ENCODE results near the gene C11orf71.

C11orf71 gene

GRCh38 chr11:114377612-114378267 lies 22.6 kb downstream of the C11orf71 start:
- no peak overlapping the region for H3K4me3 ChIP-seq (ENCODE audit: severe bottlenecking)
- ATAC-seq (ENCODE audit: low read depth) (peak; percentile 40; the same call in 1 of the 3 replicates), DNase-seq (ENCODE audit: low spot score) (no peak)
- TF ChIP-seq, protein P1, sequence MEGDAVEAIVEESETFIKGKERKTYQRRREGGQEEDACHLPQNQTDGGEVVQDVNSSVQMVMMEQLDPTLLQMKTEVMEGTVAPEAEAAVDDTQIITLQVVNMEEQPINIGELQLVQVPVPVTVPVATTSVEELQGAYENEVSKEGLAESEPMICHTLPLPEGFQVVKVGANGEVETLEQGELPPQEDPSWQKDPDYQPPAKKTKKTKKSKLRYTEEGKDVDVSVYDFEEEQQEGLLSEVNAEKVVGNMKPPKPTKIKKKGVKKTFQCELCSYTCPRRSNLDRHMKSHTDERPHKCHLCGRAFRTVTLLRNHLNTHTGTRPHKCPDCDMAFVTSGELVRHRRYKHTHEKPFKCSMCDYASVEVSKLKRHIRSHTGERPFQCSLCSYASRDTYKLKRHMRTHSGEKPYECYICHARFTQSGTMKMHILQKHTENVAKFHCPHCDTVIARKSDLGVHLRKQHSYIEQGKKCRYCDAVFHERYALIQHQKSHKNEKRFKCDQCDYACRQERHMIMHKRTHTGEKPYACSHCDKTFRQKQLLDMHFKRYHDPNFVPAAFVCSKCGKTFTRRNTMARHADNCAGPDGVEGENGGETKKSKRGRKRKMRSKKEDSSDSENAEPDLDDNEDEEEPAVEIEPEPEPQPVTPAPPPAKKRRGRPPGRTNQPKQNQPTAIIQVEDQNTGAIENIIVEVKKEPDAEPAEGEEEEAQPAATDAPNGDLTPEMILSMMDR (IDR thresholded peaks at IDR 0.05; ENCODE audit: poor library complexity, severe bottlenecking), result no peak
- no peaks in the 10 kb centered on the region for H3K4me1 ChIP-seq (ENCODE audit: insufficient read depth, poor library complexity, severe bottlenecking)
- H3K27me3 ChIP-seq (ENCODE audit: insufficient read depth, poor library complexity, severe bottlenecking), result no peaks in the 10 kb centered on the region
- no peaks in the 10 kb centered on the region for H3K36me3 ChIP-seq (ENCODE audit: low read depth)
- H3K27ac ChIP-seq (ENCODE audit: poor library complexity, severe bottlenecking), result no peak overlapping the region
- H3K9me3 ChIP-seq (ENCODE audit: severe bottlenecking), result no peaks in the 10 kb centered on the region

DNA sequence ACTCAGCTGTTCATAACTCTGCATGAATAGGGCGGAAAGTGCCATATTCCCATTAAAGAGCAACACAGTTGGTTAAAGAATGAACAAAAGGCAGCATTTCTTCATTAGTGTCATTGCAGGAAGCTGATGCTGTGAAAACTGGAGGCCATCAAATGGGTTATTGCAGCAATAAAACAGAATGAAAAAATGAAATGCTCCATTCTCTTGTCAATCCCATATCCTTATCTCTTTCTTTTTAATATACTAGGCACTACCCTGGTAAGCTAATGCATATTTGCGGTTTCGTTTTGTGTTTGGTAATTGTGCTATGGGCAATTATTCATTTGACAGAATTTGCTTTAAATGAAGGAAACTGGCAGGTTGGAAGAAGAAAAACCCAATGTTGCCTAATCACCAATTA lies 25.3 kb downstream of the C11orf71 start:
- no peaks in the 10 kb centered on the region for H3K27me3 ChIP-seq (ENCODE audit: insufficient read depth, poor library complexity, severe bottlenecking)
- ATAC-seq (ENCODE audit: low read depth), result no peak

GRCh38 chr11:114368918-114369680 lies 31.2 kb downstream of the C11orf71 start:
- Histone ChIP-seq H3K27ac (ENCODE audit: poor library complexity, severe bottlenecking) (no peak overlapping the region), H3K4me1 (ENCODE audit: insufficient read depth, poor library complexity, severe bottlenecking) (peaks cover 7% of the 10 kb centered on the region), H3K4me3 (ENCODE audit: severe bottlenecking) (no peak overlapping the region), H3K27me3 (ENCODE audit: insufficient read depth, poor library complexity, severe bottlenecking) (no peaks in the 10 kb centered on the region), H3K36me3 (ENCODE audit: low read depth) (no peaks in the 10 kb centered on the region), H3K9me3 (ENCODE audit: severe bottlenecking) (no peaks in the 10 kb centered on the region)
- DNase-seq (ENCODE audit: low spot score), result no peak
- ATAC-seq (ENCODE audit: low read depth), result peak; percentile 70; the same call in 2 of the 3 replicates
- TF ChIP-seq, protein P1 (IDR thresholded peaks at IDR 0.05; ENCODE audit: poor library complexity, severe bottlenecking), result no peak

More for the DNA sequence above, 25.3 kb downstream of the C11orf71 start:
- no peaks in the 10 kb centered on the region for H3K36me3 ChIP-seq (ENCODE audit: low read depth)
- no peak overlapping the region for H3K27ac ChIP-seq (ENCODE audit: poor library complexity, severe bottlenecking)
- no peak overlapping the region for H3K4me3 ChIP-seq (ENCODE audit: severe bottlenecking)
- DNase-seq (ENCODE audit: low spot score), result no peak
- no peaks in the 10 kb centered on the region for H3K9me3 ChIP-seq (ENCODE audit: severe bottlenecking)
- TF ChIP-seq, protein P1 (IDR thresholded peaks at IDR 0.05; ENCODE audit: poor library complexity, severe bottlenecking), result no peak
- H3K4me1 ChIP-seq (ENCODE audit: insufficient read depth, poor library complexity, severe bottlenecking), result no peaks in the 10 kb centered on the region

- no peak overlapping the region for H3K4me3 ChIP-seq (ENCODE audit: severe bottlenecking)
These were observed 32.9 kb downstream of the C11orf71 start for GRCh38 chr11:114367244-114367957.

More at GRCh38 chr11:114367244-114367957, 32.9 kb downstream of the C11orf71 start:
- Histone ChIP-seq H3K27ac (ENCODE audit: poor library complexity, severe bottlenecking) (peak overlapping the region; percentile 32), H3K36me3 (ENCODE audit: low read depth) (no peaks in the 10 kb centered on the region), H3K27me3 (ENCODE audit: insufficient read depth, poor library complexity, severe bottlenecking) (no peaks in the 10 kb centered on the region), H3K9me3 (ENCODE audit: severe bottlenecking) (no peaks in the 10 kb centered on the region), H3K4me1 (ENCODE audit: insufficient read depth, poor library complexity, severe bottlenecking) (peaks cover 7% of the 10 kb centered on the region)
- TF ChIP-seq, protein P1 (IDR thresholded peaks at IDR 0.05; ENCODE audit: poor library complexity, severe bottlenecking), result no peak
- DNase-seq (ENCODE audit: low spot score), result no peak
- no peak for ATAC-seq (ENCODE audit: low read depth)

Data from RWPE2 (cell line).